NCI-H526 treated with DMSO at 0.1 percent for 48 hours (cell line): Measurements from ENCODE around the gene SLC4A8.
"Not testable (repeated sequence)": the region's sequence is repeated elsewhere in the genome, so short reads cannot be mapped to it uniquely, and the experiment has no call there.

Source experiments
- DNase-seq: peaks from one replicate; lab custom pipeline; 2025; lab: John Stamatoyannopoulos, UW

SLC4A8 gene

DNA sequence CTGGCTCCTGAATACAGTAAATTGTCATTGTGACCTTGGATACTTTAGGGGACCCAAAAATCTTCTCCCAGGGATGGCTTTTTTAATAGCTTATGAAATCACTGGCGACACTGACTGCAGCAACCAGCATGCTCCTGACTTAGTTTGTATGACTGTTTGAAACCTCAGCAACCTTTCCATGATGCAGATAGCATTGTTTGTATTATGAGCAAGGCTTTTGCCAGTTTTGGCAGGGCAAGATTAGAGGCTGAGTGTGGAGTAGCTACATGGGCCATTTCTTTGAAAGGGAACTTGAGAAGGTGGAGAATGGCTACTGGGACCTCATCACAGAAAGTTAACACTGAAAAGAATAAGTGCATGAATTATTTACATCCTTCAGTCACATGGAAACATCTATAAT, 50.9 kb downstream of the SLC4A8 start:
- no peak for DNase-seq

DNA sequence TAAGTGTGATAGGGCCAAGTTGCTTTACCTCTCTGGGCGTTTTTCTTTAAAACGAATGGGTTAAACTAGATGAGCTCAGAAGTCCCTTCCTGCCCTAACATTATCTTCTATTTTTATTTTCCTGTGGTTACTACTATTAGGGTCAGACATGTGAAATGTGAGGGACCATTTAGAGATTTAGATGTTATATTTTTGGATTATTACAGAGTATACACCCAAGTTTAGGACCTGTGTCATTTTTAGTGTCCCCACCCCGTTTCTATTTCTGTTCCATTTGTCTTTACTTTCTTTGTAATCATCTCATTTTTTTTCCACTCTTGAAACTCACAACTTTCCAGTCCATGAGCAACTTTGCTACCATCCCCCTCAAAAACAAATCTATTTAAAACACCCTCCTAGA, 56.3 kb downstream of the SLC4A8 start:
- no peak for DNase-seq

DNA sequence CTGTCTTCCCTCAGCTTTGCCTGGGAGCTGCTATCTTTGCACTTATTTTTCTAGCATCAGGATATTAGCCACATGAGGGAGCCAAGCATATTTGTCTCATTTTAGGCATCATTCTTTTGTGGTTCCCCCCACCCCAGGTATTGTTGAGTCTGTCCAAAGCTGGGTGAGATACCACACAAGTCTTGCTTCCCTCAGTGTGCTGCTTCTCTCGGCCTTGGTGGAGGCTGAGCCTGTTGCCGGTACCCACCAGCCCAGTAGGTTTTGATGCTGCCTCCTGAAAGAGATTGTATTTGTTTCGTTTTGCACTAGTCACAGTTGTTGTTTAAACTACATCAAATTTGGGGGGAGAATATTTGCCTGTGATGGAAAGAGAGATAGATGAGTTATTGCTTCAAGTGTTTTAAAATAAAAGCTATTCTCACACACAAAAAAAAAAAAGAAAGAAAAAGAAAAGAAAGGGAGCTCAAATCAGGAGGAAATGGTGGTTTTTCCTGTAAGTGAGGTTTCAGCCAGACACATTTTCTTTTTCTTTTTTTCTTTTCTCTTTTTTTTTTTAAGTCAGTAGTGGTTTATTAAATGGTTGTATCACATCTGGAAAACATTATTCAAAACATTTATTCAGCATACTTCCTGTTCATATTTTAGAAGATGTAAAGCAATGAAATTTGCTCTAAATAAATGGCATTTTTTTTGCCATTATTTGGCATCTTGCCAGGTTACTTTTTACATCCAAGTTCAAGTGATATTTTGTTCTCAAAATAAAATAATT, 58.5 kb downstream of the SLC4A8 start:
- no peak for DNase-seq

DNA sequence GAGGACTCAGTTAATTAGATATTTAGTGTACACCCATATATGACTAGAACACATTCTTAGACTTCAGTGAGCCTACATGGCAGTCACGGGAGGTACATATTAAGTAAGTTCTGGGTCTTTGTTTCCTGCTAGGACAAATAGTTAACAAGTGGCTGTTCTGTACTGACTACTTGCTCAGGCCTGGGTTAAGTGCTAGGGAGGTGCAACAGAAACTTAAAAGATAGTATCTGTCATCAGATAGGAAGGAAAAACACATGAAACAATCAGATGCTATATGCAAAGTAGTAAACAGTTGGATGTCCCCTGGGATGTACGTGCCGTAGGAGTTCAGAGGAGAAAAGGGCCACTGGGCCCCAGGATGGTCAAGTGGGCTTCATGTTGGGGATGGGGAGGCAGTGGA, 59.5 kb downstream of the SLC4A8 start:
- peak; percentile 55 for DNase-seq

DNA sequence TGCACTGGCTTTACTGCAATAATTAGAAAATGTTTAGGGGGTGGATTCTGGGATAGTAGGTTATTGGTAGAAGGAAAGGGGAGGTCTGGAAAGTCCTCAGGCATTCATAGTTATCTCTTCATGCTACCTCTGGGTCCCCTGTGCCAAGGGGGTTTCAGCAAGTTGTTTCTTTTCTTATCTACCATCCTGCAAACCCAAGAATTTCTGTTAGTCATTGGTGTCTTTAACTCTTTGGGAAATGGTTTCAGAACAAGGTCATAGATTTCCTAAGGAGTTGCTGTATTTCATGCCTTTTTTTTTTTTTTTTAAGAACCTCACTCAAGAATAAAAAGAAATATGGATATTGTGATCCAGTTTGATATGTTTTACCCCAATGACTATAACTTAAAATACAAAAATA, 63.6 kb downstream of the SLC4A8 start:
- DNase-seq: no peak

DNA sequence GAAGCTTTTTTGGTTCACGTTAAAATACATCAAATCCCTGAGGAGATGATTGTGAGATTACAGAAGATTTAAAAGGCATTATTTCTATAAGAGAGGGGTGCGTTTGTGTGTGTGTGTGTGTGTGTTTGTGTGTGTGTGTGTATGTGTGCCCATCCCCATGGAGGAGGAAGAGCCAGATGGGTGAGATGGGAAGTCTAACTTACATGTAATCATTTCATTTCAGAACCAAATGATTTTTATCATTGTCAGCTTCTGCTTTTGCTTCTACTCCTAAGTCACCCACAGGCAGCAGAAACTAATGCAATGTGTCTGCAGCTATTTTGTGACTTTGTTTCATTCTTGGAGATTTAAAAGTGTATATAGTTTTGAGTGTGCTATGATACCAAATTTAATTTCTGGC, 68.7 kb downstream of the SLC4A8 start:
- no peak for DNase-seq

DNA sequence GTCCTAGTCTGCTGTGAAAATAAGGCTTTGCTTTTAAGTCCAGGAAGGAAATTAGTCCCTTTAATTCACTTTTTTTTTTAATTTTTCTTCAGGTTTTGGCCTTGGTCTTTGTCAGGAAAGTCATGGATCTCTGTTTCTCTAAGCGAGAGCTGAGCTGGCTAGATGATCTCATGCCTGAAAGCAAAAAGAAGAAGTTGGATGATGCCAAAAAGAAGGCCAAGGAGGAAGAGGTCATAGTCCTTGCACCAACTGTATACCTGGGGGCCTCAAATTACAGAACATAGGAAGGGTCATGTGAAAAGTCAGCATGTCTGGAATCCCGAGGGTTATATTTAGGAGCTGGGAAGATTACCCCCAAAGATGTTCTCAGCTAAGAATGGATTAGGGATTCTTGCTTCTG, 72.3 kb downstream of the SLC4A8 start:
- DNase-seq: no peak

DNA sequence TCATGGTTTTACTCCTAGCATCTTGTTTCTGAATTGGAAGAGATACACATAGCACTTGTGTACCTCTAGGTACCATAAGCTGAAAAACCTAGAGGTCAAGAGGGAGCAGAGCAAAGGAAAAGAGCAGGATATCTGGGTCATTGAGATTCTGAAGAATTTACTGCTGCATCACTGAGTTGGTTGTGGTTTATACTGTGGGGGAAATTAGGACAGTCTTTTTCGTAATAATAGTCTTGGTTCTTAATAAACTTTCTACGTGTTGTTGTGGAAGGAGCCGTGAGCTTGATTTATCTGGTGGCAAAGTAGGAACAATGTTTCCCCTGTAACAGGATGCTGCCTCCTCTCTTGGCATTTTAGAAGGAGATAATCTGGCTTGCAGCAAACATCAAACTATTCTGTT, 80.2 kb downstream of the SLC4A8 start:
- no peak for DNase-seq

DNA sequence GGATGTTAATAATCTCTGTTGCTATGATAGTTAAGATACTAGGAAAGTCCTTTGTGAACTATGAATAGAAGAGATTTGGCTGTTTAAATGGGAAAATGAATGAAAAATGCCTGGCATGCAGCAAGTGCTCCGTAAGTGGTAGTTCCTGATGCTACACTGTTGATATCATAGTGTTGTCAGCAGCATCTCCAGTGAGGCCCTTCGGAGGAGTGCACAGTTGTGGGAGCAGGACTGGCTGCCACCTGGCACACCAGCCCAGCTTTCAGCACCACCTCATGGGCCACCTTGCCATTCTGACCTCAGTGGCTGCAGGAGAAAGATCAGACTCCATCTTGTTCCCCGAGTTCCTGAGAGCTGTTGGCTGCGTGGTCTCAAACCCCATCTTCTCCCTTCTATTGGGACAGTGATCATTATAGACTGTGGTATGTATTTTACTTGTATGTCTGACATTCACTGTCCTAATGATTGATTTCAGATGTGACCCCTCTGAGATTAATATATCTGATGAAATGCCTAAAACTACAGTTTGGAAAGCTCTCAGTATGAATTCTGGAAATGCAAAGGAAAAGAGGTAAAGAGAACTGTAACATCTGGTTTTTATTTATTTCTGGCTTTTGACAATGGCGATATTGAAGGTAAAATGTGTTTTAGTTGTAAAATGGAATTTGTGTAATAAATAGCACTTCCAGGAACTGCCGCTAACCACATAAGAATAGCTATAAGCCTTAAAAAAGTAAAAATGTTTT, 80.9 kb downstream of the SLC4A8 start:
- no peak for DNase-seq

DNA sequence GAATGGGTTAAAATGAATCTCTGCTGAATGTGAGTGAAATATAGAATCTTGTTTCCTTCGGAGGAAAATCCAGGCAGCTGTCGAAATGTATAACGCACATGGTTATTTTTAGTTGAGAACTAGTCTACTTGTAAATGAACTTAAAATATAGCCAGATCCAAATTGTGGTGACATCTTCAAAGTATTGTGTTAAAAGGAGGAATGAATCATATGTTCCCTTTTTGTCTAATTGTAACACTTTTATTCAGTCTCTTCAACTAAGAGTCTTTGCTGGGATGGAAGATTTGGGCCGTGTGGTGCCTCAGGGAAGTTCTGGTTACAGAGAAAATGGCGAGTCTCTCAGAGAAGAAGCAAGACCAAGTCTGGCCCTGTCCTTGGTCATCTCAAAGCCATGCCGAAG, 82.5 kb downstream of the SLC4A8 start:
- no peak for DNase-seq

DNA sequence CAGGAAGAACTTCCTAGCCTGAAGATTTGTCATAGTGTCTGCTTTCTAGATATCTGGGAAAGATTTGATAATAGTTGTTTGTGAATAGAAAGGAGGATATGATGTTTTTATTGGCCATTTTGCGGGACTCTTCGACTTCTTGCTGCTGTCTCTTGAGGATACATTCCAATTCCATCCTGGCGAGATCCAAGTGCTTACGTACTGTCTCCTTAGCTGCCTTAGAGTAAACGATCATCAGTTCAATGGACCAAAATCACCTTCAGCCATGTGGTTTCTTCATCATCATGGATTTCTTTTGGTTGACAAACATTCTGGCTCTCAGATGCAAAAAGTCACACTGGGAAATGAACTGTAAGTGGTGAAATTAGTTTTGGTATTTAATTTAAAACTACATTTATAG, 83.7 kb downstream of the SLC4A8 start:
- DNase-seq: no peak

DNA sequence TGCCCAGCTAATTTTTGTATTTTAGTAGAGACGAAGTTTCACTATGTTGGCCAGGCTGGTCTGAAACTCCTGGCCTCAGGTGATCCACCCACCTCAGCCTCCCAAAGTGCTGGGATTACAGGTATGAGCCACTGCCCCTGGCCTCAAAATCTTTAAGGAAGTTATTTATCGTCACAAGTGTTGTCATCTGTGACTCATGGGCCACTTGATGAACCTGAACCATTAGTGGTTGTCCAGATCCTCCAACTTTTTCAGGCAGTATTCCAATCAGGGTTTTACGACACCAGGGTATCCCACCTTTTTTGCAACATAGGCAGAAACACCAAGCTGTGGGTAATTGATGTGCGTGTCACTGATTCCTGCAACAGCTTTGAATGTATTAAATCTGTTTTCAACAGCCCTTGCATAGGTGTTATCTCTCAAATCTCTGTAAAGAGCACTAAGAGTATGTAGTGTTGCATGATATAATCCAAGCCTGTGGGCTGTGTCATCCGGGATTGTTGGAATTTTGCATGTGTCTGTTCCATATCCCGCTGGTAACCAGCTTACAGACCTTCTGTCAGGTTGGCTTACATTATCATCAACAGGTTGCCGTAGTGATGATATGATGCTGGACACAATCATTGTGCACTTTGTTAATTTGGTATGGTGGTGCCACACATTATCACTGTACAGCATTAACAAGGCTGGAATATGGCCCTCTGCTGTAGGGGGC, 87.1 kb downstream of the SLC4A8 start:
- no peak for DNase-seq

DNA sequence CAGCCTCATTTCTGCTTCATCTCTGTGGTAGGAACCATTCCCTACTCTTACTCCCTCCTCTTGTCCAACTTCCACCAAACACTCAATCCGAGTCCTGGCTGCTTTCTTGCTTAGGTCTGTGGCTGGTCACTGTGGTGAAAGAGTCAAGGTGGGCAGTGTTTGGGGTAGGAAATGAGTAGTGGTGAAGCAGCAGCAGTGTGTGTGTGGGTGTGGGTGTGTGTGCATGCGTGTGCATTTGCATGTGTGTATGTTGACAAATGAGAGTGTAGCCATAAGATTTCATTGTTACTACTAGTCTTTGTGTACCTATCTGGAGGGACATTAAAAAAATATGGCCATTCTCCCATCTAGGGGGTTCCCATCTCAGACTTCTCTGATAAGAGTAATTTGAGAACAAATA, 87.8 kb downstream of the SLC4A8 start:
- DNase-seq: no peak

DNA sequence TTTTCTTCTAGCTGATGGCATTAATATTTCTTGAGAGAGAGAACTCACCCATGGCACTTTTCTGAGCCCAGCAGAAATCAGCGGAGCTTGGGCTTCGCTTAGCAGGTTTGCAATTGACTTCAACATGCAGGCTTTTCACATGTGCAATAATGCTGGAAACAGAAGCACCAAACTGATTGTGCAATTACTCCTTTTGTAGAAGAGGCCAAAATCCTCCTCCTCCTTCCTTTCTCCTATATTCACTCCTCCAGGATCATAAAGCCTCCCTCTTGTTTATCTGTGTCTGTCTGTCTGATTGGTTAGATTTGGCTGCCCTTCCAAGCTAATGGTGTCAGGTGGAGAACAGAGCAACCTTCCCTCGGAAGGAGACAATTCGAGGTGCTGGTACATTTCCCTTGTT, 90.4 kb downstream of the SLC4A8 start:
- not testable (repeated sequence) for DNase-seq

DNA sequence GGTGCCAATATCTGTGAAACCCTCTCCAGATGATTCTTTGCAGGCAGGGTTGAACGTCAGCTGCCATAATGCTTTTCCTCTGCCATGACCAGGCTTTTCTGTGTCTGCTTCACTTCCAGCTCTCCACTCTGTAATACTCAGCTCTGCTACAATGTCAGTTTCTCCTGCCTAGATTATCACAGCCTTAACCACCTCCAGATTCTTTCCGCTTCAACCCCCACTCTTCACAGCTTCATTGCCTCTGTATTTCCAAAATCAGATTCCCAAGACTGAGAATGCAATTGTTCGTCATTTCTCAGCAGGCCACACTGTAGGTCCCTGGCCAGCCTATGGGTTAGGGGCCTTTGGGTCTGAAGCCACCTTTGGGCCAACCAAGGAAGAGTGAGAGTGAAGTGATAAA, 92.7 kb downstream of the SLC4A8 start:
- no peak for DNase-seq

DNA sequence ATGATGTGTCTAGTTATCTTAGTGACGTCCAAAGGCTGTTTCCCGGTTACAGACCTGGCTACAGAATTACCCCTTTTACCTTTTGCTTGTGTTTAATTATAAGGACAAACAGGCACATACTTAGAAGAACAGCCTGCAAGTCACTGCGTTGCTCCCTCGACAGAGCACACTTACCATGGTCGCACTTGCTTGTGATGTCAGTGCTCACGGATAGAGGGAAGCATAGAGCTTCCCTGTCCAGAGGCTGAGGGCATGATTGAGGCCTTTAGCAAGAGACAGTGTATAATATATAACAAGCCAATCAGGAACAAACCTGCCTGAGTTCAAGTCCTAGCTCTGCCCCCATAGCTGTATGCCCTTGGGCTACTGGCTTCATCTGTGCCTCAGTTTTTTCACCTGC, 93.2 kb downstream of the SLC4A8 start:
- DNase-seq: no peak

DNA sequence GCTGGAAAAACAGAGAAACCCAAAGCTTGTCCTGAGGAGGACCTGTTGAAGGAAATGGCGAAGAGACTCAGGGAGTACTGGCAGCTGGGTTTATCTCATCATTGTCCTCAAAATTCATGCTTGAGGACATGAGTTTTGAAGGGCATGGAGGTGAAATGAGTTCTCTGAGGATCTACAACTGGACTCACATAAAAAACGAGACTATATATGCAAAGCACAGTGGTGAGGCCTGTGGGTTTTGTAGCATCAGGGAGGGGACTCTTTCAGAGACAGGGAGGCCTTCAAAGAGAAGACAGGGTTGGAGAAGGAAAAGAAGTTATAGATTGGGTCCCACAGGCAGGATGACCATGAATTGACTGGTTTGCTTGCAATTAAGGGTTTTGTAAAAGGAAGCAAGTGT, 95.1 kb downstream of the SLC4A8 start:
- no peak for DNase-seq

DNA sequence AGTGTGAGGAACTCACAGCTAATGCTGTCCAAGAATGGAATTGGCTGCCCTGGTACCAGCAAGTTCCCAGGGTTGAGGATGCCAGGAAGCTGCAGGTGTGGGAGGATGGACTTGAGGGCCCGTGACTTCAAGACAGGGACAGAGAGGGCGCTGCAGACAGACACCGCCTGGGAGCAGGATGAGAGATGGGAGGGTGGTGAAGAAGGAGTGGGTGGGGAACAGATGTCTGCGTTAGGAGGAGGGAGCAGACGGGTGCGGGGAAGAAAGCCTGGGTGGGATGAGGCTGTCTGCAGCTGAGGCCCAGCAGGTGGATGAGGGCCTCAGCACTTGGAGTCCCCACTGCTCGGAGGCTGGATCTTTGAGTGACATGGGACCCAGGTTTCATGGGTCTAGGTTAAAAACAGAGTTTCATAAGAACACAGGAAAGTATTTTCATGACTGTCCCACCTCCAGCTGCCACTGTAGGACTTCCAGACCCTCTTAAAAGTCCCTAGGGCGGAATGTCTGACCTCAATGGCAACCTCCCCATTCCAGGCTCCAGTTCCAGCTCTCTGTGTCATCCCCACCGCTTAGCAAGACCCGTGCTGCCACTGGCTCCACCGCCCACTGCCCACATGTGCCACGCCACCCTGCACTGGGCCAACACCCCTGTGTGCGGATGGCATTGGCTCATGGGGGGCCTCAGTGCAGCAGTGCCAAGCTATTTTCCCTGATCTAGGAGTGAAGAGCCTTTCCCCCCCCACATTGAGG, 96.1 kb downstream of the SLC4A8 start:
- no peak for DNase-seq

DNA sequence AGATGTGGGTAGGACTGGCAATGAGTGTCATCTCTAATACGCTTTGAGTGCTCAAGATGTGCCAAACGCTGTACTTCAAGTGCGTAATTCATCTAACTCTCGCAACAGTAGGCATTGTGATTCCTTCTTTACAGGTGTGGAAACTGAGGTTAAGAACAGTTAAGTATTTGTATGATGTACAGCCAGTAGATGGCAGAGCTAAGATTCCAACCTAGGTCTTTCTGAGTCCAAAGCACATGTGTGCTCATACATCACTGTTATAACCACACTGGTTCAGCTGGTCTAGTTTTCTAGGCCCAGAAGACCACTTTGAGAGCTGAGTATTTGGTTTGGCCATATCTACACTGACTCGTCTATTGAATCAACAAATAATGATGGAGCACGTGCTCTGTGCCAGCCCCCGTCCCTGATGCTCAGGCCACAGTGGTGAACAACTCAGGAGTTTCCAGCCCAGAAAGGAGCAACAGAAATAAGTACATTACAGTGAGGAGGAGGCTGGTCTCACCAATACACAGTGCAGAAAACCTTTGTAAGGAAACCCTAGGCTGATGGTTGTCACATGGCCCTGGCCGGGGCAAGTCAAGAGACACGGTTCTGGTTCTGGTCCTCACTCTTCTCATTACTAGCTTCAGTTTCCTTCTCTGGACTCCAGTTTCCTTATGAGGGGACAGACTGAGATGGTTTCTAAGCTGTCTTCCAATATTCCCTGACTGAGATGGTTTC, 97.1 kb downstream of the SLC4A8 start:
- DNase-seq: no peak

DNA sequence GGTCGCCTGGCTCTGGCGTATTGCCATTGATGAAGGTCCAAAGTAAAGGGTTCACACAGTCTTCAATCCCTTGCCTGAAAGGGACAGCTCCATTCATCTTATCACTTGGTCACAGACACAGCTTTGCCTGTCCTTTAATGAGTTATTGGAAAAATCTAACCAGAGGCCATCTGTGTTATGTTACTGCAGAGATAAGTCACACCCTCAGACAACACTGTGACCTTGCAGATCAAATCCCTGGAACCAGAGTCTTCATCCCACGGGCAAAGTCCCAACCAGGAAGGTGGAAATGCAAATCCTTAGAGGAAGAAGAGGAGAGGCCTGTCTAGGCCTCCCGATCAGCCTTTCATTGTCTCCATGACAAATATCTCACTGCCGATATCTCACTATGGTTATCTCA, 98.1 kb downstream of the SLC4A8 start:
- DNase-seq: no peak

DNA sequence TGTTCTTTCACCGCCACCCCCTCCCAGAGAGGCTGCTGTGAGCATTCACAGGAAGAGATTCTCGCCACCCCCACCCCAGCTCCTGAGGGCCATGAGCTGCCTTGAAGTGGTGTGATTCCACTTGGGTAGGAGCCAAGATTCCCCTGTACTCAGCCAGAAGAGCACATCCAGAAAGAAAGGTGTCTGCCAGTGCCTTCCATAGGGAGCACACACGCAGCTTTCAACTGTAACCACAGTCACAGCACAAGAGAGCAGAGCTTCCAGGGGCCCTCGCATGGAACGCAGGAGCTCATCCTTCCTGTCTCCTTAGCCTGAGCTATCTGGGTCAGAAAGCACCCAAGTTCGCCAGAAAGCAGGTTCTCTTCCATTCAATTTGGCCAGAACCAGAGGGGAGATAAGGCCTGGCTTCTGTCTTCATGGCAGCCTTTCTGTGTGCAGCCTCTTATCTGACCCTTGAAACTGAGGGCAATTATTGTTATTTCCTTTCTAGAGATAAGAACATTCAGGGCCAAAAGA, 99.8 kb downstream of the SLC4A8 start:
- no peak for DNase-seq

DNA sequence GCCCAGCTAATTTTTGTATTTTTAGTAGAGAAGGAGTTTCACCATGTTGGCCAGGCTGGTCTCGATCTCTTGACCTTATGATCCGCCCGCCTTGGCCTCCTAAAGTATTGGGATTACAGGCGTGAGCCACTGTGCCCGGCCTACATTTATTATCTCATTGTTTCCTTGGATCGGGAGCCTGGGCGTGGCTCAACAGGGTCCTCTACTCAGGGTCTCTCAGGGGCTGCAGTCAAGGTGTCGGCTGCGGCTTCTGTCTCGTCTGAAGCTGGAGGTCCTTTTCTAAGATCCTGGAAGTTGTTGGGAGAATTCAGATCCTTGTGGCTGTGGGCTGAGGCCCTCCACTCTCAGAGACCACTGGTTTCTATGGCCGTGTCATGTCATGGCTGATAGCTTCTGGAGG, 100.9 kb downstream of the SLC4A8 start:
- no peak for DNase-seq
